Esophagus (tissue), 2 donors: ENCODE measurements around the gene GRID1. TPM values are rescaled to one million over a fixed set of nuclear protein-coding genes. Genes with fewer than 3 reads are reported as not detected.

Source experiments
- H3K27ac ChIP-seq, 2 donors: one replicate each; pipeline ENCODE4 v1.5.1; 2013; ENCODE audit warnings: low read depth in 2 of 2, mild to moderate bottlenecking in 2 of 2, inconsistent platforms in 1 of 2, low read length in 1 of 2, moderate library complexity in 1 of 2
- H3K27me3 ChIP-seq, 2 donors: one replicate each; pipeline ENCODE4 v1.6.1; 2013; ENCODE audit warnings: low read length in 2 of 2, control low read depth in 1 of 2, mild to moderate bottlenecking in 1 of 2; ENCODE audit not compliant: insufficient read depth in 2 of 2, control insufficient read depth in 1 of 2
- H3K36me3 ChIP-seq, 2 donors: one replicate each; pipeline ENCODE4 v1.6.1; 2013; ENCODE audit warnings: low read length in 1 of 2; ENCODE audit not compliant: control insufficient read depth in 2 of 2, insufficient read depth in 2 of 2
- H3K4me1 ChIP-seq, 2 donors: one replicate each; pipeline ENCODE4 v1.6.1; 2013; ENCODE audit warnings: low read length in 1 of 2; ENCODE audit not compliant: control insufficient read depth in 2 of 2, insufficient read depth in 2 of 2
- H3K4me3 ChIP-seq, 2 donors: one replicate each; pipeline ENCODE4 v1.5.1; 2013; ENCODE audit warnings: low read length in 2 of 2, mild to moderate bottlenecking in 2 of 2, low read depth in 1 of 2, moderate library complexity in 1 of 2
- H3K9me3 ChIP-seq, 2 donors: one replicate each; pipeline ENCODE4 v1.6.1; 2013; ENCODE audit warnings: mild to moderate bottlenecking in 2 of 2, low read depth in 1 of 2, low read length in 1 of 2, moderate library complexity in 1 of 2; ENCODE audit not compliant: control insufficient read depth in 2 of 2, insufficient read depth in 1 of 2
- WGBS, 2 donors: extraction: QIAGEN DNeasy Blood & Tissue Kit; methylation state at CpG; one replicate each; pipeline ENCODE4 v1.1.7; 2013; 5-methylcytosine and 5-hydroxymethylcytosine counted together
- polyA plus RNA-seq, 2 donors: library from polyadenylated mRNA; stranded (reverse); fragments of 200-250 nt; gene quantifications; one replicate each; pipeline ENCODE4 v1.2.3, GENCODE V29; 2013
- donor health status: healthy with polysubstance abuse.
- donor health status: Bipolar disorder and iron deficiency.

Gene GRID1
- polyA plus RNA-seq, 2 donors: 0.04 to 0.32 TPM

- Histone ChIP-seq H3K9me3 (no peaks in the 10 kb centered on the region), H3K27me3 (no peaks in the 10 kb centered on the region), H3K4me1 (peaks cover 0 to 2% of the 10 kb centered on the region in 2 donors), H3K36me3 (no peaks in the 10 kb centered on the region), H3K4me3 (no peak overlapping the region), H3K27ac (no peak overlapping the region)
- 67 to 72% methylated on average over 10 of the region's 10 CpGs for WGBS, 2 donors
Measured at GRCh38 chr10:86217371-86218080, 149.1 kb downstream of the GRID1 start.

GRCh38 chr10:86216886-86217285 is 149.7 kb downstream of the GRID1 start:
- peaks cover 0 to 2% of the 10 kb centered on the region in 2 donors for H3K4me1 ChIP-seq
- 87 to 100% methylated on average over 1 of the region's 1 CpG for WGBS, 2 donors

GRCh38 chr10:86215712-86216111 is 150.9 kb downstream of the GRID1 start:
- peaks cover 0 to 2% of the 10 kb centered on the region in 2 donors for H3K4me1 ChIP-seq
- H3K9me3 ChIP-seq: no peaks in the 10 kb centered on the region
- H3K27ac ChIP-seq: no peak overlapping the region
- no peaks in the 10 kb centered on the region for H3K36me3 ChIP-seq
- WGBS, 2 donors: 71 to 77% methylated on average over 5 of the region's 5 CpGs
- no peaks in the 10 kb centered on the region for H3K27me3 ChIP-seq
- no peak overlapping the region for H3K4me3 ChIP-seq

More at GRCh38 chr10:86216886-86217285, 149.7 kb downstream of the GRID1 start:
- no peak overlapping the region for H3K4me3 ChIP-seq
- no peak overlapping the region for H3K27ac ChIP-seq
- H3K36me3 ChIP-seq: no peaks in the 10 kb centered on the region
- H3K27me3 ChIP-seq: no peaks in the 10 kb centered on the region
- no peaks in the 10 kb centered on the region for H3K9me3 ChIP-seq

GRCh38 chr10:86215046-86215445 is 151.5 kb downstream of the GRID1 start:
- WGBS, 2 donors: 82 to 85% methylated on average over 4 of the region's 4 CpGs
- Histone ChIP-seq H3K4me1 (peaks cover 0 to 2% of the 10 kb centered on the region in 2 donors), H3K4me3 (no peak overlapping the region), H3K36me3 (no peaks in the 10 kb centered on the region), H3K9me3 (no peaks in the 10 kb centered on the region), H3K27ac (no peak overlapping the region), H3K27me3 (no peaks in the 10 kb centered on the region)

- H3K4me3 ChIP-seq: no peak overlapping the region
- WGBS, 2 donors: 81 to 82% methylated on average over 7 of the region's 7 CpGs
- no peaks in the 10 kb centered on the region for H3K27me3 ChIP-seq
- no peaks in the 10 kb centered on the region for H3K9me3 ChIP-seq
- H3K36me3 ChIP-seq: no peaks in the 10 kb centered on the region
- no peak overlapping the region for H3K27ac ChIP-seq
- H3K4me1 ChIP-seq: no peaks in the 10 kb centered on the region
Measured at GRCh38 chr10:86213148-86213547, 153.4 kb downstream of the GRID1 start.

GRCh38 chr10:86212391-86212700 is 154.2 kb downstream of the GRID1 start:
- WGBS, 2 donors: 62 to 74% methylated on average over 6 of the region's 6 CpGs
- H3K4me3 ChIP-seq: no peak overlapping the region
- H3K27ac ChIP-seq: no peak overlapping the region
- H3K4me1 ChIP-seq: no peaks in the 10 kb centered on the region
- H3K27me3 ChIP-seq: no peaks in the 10 kb centered on the region
- no peaks in the 10 kb centered on the region for H3K9me3 ChIP-seq
- H3K36me3 ChIP-seq: no peaks in the 10 kb centered on the region

DNA sequence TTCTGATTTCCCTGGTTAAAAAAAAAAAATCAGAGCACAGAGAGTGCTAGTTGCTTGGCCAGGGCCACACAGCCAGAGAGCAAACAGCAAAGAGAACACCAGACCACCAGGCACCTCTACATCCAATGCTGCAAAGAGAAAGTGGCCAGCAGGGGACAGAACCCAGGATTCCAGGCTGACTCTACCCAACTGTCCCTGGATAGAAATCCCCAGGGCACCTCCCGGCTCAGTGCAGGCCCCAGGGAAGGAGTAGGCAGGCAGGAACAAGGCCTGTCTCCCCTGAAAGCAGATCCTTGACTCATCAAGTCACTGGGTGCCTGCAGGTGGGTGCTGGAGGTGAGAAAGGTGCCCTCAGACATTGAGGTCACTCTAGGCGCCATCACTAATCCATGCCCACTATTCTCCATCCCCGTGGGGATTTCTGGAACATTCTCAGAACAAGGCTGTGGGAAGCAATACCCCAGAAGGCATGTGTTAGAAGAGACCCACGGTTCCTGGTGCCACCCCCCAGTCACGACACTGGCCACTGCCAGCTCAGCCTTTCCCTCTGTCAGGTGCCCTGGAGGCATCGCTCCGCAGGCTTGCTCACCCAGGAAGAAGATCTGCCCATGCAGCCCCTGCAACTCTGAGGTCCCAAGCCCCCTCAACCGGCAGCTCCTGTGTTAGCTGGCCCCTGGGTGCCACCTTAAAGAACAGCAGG is 154.8 kb downstream of the GRID1 start:
- Histone ChIP-seq H3K27me3 (no peaks in the 10 kb centered on the region), H3K36me3 (no peaks in the 10 kb centered on the region), H3K9me3 (no peaks in the 10 kb centered on the region), H3K27ac (no peak overlapping the region), H3K4me1 (no peaks in the 10 kb centered on the region), H3K4me3 (no peak overlapping the region)
- 73 to 74% methylated on average over 8 of the region's 8 CpGs for WGBS, 2 donors

DNA sequence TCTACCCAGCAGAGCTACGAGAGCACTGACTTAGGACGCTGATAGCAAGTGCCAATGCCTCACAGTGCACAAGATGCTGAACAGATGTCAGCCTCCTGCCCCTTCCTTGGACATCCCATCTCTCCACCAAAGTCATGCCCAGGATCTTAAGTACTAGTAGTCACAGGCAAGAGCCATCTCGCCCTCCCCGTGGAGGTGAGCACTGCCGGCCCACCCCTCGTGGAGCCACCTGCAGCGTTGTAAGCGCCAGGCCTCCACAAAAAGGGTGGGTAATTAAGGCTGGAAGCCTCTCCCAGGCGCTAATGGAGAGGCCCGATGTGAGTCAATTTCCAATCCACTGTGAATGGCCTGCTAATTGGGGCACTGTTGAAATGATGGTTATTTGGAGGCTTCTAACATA is 156.2 kb downstream of the GRID1 start:
- WGBS, 2 donors: 77 to 85% methylated on average over 10 of the region's 10 CpGs
- Histone ChIP-seq H3K27me3 (no peaks in the 10 kb centered on the region), H3K27ac (no peak overlapping the region), H3K36me3 (no peaks in the 10 kb centered on the region), H3K4me3 (no peak overlapping the region), H3K9me3 (no peaks in the 10 kb centered on the region), H3K4me1 (no peaks in the 10 kb centered on the region)

DNA sequence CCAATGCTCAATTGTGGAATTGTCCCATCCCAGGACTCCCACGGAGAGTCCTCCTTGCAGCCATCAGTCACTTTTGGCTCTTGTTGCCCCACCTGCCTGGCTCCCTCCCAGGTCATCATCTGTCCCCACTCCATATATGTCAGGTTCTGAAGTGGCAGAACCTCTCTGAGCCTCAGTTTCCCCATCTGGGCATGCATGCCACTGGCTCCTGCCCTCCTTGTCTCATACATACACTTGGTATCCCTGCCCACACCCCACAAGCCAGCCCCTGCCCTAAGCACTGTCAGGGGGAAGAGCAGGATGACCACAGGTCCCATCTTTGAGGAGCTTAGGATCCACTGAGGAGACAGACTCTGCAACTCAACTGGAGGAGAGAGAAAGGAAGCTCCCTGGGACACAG is 156.9 kb downstream of the GRID1 start:
- 82 to 95% methylated on average over 1 of the region's 1 CpG for WGBS, 2 donors
- H3K9me3 ChIP-seq: no peaks in the 10 kb centered on the region

GRCh38 chr10:86207226-86207625 is 159.4 kb downstream of the GRID1 start:
- Histone ChIP-seq H3K27ac (no peak overlapping the region), H3K4me3 (no peak overlapping the region), H3K4me1 (no peaks in the 10 kb centered on the region), H3K9me3 (no peaks in the 10 kb centered on the region), H3K27me3 (no peaks in the 10 kb centered on the region), H3K36me3 (no peaks in the 10 kb centered on the region)
- 82 to 83% methylated on average over 12 of the region's 12 CpGs for WGBS, 2 donors

More for the DNA sequence above, 156.9 kb downstream of the GRID1 start:
- Histone ChIP-seq H3K27ac (no peak overlapping the region), H3K27me3 (no peaks in the 10 kb centered on the region), H3K36me3 (no peaks in the 10 kb centered on the region), H3K4me1 (no peaks in the 10 kb centered on the region), H3K4me3 (no peak overlapping the region)
